ENCODE measurements around the gene PARD3B.

PARD3B gene

GRCh38 chr2:205654878-205655605, 1109.8 kb downstream of the PARD3B start:
- DNase-seq, result no peak

GRCh38 chr2:205655779-205656456, 1110.6 kb downstream of the PARD3B start:
- no peak for DNase-seq

DNA sequence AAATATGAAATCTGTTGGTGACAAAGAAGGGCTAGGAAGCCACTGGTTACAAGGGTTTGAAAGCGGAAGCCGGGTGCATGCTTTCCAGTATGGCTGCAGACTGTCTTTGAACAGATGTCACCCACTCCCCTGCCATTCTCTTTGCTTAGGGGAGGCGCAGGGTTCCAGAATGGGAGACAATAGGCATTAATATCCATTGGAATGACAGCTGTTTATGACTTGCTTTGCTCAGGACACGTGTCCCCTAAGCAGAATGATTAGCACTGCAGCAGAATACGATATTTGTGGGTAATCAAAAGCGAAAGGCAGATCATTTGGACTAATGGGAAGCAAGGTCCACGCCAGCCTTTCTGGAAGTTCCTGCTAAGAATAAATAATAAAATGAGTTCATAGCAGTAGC, 1111.2 kb downstream of the PARD3B start:
- DNase-seq, result no peak

DNA sequence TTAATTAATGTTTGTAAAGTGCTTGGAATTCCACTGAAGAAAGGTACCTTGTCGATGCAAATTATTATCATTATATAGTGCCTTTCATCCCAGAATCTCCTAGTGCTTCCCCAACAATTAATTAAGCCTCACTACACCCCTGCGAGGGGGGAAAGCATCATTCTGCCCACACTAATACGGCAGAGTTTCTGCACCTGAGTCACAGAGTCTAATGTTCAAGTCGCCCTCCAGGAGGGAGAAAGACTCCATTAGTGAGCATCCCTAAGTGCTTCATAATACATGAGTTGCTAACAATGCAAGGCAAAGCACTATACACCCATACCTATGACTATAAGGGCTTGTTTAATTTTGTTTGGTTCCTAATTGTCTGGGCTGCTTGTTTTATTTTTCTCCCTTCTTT, 1111.7 kb downstream of the PARD3B start:
- no peak for DNase-seq

DNA sequence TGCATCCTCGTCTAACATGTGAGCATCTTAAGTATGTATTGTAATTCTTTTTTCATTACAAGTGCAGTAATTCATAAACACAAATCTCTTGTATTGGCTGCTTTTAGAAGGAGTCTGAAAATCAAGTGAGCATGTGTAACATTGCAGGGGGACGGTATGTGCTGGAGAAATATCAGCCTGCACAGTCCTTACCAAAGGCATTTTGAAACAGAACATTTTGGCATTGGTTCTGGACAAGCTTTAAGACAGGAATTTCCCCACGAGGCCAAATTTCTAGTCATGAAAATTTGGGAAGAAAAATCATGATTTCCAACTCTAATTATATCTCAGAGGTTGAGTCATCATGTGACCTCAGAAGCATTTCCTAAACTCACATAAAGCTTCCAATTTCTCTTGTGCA, 1112.3 kb downstream of the PARD3B start:
- no peak for DNase-seq

GRCh38 chr2:205658068-205658467, 1112.8 kb downstream of the PARD3B start:
- no peak for DNase-seq

- DNase-seq, result no peak
These were observed 1113.3 kb downstream of the PARD3B start for GRCh38 chr2:205658572-205658971.

DNA sequence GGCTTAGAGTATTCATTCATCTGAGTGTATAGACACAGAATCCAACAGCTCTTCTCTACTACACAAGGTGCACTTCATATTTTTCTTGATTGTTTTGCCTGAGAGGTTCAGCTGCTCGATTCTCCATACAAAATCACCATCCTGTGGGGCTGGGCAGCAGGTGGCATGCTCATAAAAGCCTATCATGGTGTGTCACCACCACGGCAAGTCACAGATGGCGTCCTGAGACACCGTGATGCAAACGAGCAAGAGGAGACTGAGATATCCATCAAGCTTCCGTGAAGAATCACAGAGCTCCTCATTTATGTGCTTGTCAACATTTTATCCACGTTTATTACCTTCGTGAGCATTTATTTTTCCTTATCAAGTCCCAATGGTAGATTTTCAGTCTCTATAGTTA, 1114.6 kb downstream of the PARD3B start:
- peak; percentile 39 for DNase-seq

DNA sequence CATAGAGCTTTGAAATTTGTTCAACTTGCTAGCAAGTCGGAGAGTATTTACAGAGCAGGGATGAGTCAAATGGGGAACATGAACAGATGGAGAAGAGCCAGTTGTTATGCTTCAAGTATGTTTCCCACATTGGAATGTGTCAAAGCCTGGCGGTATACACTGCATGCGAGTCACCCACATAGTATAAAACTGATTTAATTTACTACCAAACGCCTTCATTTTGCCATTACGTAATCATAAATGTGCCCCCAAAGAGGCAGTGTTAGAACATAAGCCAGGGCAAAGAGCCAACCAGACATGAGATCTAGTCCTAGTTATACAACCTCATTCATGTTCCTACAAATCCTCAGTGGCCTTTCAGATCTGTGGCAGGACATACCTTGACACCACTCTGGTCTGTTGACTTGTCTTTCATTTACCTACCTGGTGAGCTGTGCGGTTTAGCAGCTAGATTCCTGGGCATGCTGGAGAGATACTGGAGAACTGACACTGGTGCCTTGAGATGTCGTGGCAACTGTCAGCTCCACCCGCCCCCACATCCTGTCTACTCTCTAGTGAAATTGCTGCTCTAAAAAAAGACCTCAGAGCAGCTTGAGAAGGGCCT, 1115.3 kb downstream of the PARD3B start:
- DNase-seq, result no peak

DNA sequence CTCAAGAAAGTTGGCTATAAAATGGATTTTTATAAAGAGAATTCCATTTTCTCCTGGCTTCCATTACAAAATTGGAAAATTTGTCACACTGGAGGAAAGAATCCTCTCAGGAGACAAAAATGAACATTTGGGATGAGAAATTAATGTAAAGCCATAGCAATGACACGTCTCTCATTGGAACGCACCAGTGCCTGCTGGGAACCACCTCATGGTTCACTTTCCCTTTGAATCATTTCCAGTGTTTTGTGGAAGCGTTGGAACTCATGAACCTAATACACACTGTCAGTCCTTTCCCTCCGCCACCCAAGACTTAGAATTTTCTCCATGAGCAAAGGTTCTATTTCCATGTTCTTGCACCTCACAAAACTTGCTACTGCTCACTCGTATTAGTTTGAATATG, 1116.0 kb downstream of the PARD3B start:
- DNase-seq, result no peak

- DNase-seq, result no peak
These were observed 1117.1 kb downstream of the PARD3B start for GRCh38 chr2:205662206-205662965.

DNA sequence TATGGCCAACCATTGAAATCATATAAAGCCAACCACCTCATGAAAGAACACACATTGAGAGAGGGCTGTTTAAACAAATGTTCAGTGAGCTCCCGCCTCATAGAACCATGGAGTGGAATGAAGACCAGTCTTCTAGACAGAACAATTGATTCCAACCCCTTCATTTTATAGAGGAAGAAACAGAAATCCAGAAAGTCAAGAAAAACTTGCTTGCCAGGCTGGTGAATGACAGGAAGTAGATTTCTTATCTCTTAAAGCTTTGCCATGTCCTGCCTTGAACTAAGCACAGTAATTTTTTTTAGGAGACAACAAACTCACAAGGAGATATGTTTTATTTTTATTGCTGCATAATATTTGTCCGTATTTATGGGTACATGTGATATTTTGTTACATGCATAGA, 1120.5 kb downstream of the PARD3B start:
- DNase-seq, result no peak
